B cell (primary cell): Measurements from ENCODE around the gene SEC63. TPM values are rescaled to one million over a fixed set of nuclear protein-coding genes. Genes with fewer than 3 reads are reported as not detected.
"Not testable (repeated sequence)": the region's sequence is repeated elsewhere in the genome, so short reads cannot be mapped to it uniquely, and the experiment has no call there.

Source experiments
- ATAC-seq: fragments of 200-7000 bp; cut with Tn5 transposase; one replicate; pipeline ENCODE4 v1.10.0; 2021; ENCODE audit warnings: low read depth, mild to moderate bottlenecking, moderate number of reproducible peaks, moderate library complexity
- CTCF ChIA-PET: fragments of 350-600 bp; sonication (Branson Sonifier 250); formaldehyde crosslinking; loops from one replicate; lab custom pipeline; 2021; ENCODE audit warnings: antibody characterized with exemption, inconsistent platforms; lab: Charles Lee
- POLR2A ChIA-PET: fragments of 350-600 bp; sonication (Branson Sonifier 250); formaldehyde crosslinking; loops from one replicate; lab custom pipeline; 2021; ENCODE audit warnings: antibody characterized with exemption; lab: Charles Lee
- DNase-seq: peaks from one replicate; pipeline ENCODE4 v3.0.0; 2013
- H2AFZ ChIP-seq: 2 replicates; pipeline ENCODE4 v1.6.1; 2012; ENCODE audit warnings: mild to moderate bottlenecking, low read depth, low read length; ENCODE audit not compliant: insufficient read depth, poor library complexity, severe bottlenecking
- H3K27ac ChIP-seq, 2 donors: 1 replicate in 1 of 2; 2 replicates in 1 of 2; pipeline ENCODE4 v1.5.1; 2012 to 2013; ENCODE audit warnings: low read length in 2 of 2, mild to moderate bottlenecking in 2 of 2, moderate library complexity in 1 of 2
- H3K27me3 ChIP-seq, 4 experiments: fragments of 200-600 bp in 1 of 4; sonication (generic) in 1 of 4; replicated peaks in 1 of 4; 1 replicate in 2 of 4; 2 replicates in 2 of 4; pipeline versions ENCODE4 v1.6.1 to v1.7.0; 2013 to 2016; ENCODE audit warnings: low read length in 3 of 4, mild to moderate bottlenecking in 2 of 4, mixed read lengths in 1 of 4, moderate library complexity in 1 of 4; ENCODE audit not compliant: insufficient read depth in 4 of 4, control insufficient read depth in 3 of 4; ENCODE audit errors: control extremely low read depth in 1 of 4
- H3K36me3 ChIP-seq, 2 experiments: replicated peaks in 1 of 2; 1 replicate in 1 of 2; 2 replicates in 1 of 2; pipeline versions ENCODE4 v1.6.1 to v1.7.1; 2013; ENCODE audit warnings: low read length in 1 of 2; ENCODE audit not compliant: insufficient read depth in 2 of 2, control insufficient read depth in 1 of 2; ENCODE audit errors: control extremely low read depth in 1 of 2, extremely low read depth in 1 of 2
- H3K4me1 ChIP-seq, 2 donors: fragments of 200-600 bp in 1 of 2; sonication (generic) in 1 of 2; 1 replicate in 1 of 2; 2 replicates in 1 of 2; pipeline versions ENCODE4 v1.5.1 to v1.6.1; 2013 to 2017; ENCODE audit warnings: low read length in 2 of 2; ENCODE audit not compliant: control insufficient read depth in 2 of 2, insufficient read depth in 2 of 2
- H3K4me2 ChIP-seq: replicated peaks from 2 replicates; pipeline ENCODE3; 2012; ENCODE audit warnings: mild to moderate bottlenecking, low read depth, low read length; ENCODE audit not compliant: poor library complexity, severe bottlenecking
- H3K4me3 ChIP-seq, 5 experiments: fragments of 200-600 bp in 1 of 5; sonication (generic) in 1 of 5; 1 replicate in 3 of 5; 2 replicates in 2 of 5; pipeline versions ENCODE4 v1.5.1 to v1.7.0; 2011 to 2016; ENCODE audit warnings: low read length in 4 of 5, mild to moderate bottlenecking in 4 of 5, low read depth in 2 of 5, control low read depth in 1 of 5, moderate library complexity in 1 of 5; ENCODE audit not compliant: insufficient read depth in 1 of 5; ENCODE audit errors: control extremely low read depth in 1 of 5, extremely low read depth in 1 of 5
- H3K79me2 ChIP-seq: fragments of 200-600 bp; sonication (generic); one replicate; pipeline ENCODE4 v1.6.0; 2016; ENCODE audit warnings: low read length; ENCODE audit not compliant: control insufficient read depth, insufficient read depth
- H3K9ac ChIP-seq: fragments of 200-600 bp; sonication (generic); 2 replicates; pipeline ENCODE4 v1.6.1; 2017; ENCODE audit warnings: mild to moderate bottlenecking, low read length, moderate library complexity
- H3K9me3 ChIP-seq, 3 donors: one replicate each; pipeline versions ENCODE4 v1.6.1 to v1.7.1; 2013; ENCODE audit warnings: low read length in 2 of 3; ENCODE audit not compliant: control insufficient read depth in 2 of 3, insufficient read depth in 1 of 3; ENCODE audit errors: control extremely low read depth in 1 of 3
- H4K20me1 ChIP-seq: 2 replicates; pipeline ENCODE4 v1.6.0; 2012; ENCODE audit warnings: mild to moderate bottlenecking, low read length; ENCODE audit not compliant: insufficient read depth, control insufficient read depth, poor library complexity, severe bottlenecking
- H3K27ac Mint-ChIP-seq: one replicate; pipeline ENCODE4 v1.8.0; 2021; ENCODE audit warnings: mixed read lengths
- H3K27me3 Mint-ChIP-seq: one replicate; pipeline ENCODE4 v1.8.0; 2021; ENCODE audit warnings: mixed read lengths
- H3K4me1 Mint-ChIP-seq: one replicate; pipeline ENCODE4 v1.8.0; 2021; ENCODE audit warnings: mixed read lengths
- H3K4me3 Mint-ChIP-seq: one replicate; pipeline ENCODE4 v1.8.0; 2021; ENCODE audit warnings: mixed read lengths
- H3K9me3 Mint-ChIP-seq: one replicate; pipeline ENCODE4 v1.8.0; 2022; ENCODE audit warnings: mixed read lengths; ENCODE audit not compliant: insufficient read depth
- EZH2 ChIP-seq: IDR thresholded peaks from 2 replicates; pipeline ENCODE4 v1.6.1; 2012; ENCODE audit warnings: borderline replicate concordance, low read depth, mild to moderate bottlenecking, moderate library complexity, low read length; ENCODE audit not compliant: insufficient read depth, poor library complexity, severe bottlenecking
- WGBS: methylation state at CpG from one replicate; pipeline ENCODE4 v1.1.5; 2013; ENCODE audit warnings: missing lambda C conversion rate; ENCODE audit not compliant: insufficient coverage; 5-methylcytosine and 5-hydroxymethylcytosine counted together
- intact Hi-C: fragments of 100-400 bp; cut with micrococcal nuclease; formaldehyde crosslinking; loops from one replicate; pipeline ENCODE4 v1.10.0; 2022
- polyA plus RNA-seq: library from polyadenylated mRNA; depleted of rRNA; stranded (reverse); fragments of >200 nt; gene quantifications from 2 replicates; pipeline ENCODE4 v1.2.3, GENCODE V29; 2012
- total RNA-seq, 2 donors: library from RNA; stranded (reverse); fragments of 120-200 nt in 1 of 2; gene quantifications; 1 replicate in 1 of 2; 2 replicates in 1 of 2; pipeline versions ENCODE4 v1.2.3 to v1.2.4, GENCODE V29; 2013 to 2022
- TF ChIP-seq, protein P1 (sequence below): fragments of 200-600 bp; IDR thresholded peaks from one replicate; pipeline ENCODE4 v1.8.0; 2022; ENCODE audit warnings: antibody characterized with exemption, mild to moderate bottlenecking

The SEC63 gene
- total and polyA plus RNA-seq, 2 donors (not counting 1 experiment from before 2014, with no cell fraction given): 12.5 to 79.5 TPM

DNA sequence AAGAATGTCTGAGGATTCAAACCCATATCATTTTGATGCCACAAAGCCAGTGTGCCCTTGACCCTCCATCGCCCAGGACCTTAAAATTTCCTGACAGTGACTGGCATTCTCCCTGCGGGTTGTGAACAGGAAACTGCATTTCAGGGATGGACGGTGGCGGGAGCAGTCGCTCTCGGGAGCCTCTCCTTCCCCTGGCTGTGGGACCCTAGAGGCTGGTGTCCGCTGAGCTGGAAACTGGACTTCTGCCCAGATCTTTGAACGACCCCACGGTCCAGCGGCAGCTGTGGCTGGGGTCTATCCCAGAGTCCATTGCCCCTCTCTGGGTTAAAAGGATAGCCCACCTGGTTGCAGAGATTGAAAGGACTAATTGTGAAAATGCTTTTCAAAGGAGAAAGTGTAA, 1.4 kb upstream of the SEC63 start:
- intact Hi-C loops: loop anchor here (2.0 to 10.0 kb wide), 5 partner anchors 62 to 1632 kb away; partner anchors contain the start of genes ATG5, CD164, CEP57L1 and SESN1
- TF ChIP-seq, protein P1, sequence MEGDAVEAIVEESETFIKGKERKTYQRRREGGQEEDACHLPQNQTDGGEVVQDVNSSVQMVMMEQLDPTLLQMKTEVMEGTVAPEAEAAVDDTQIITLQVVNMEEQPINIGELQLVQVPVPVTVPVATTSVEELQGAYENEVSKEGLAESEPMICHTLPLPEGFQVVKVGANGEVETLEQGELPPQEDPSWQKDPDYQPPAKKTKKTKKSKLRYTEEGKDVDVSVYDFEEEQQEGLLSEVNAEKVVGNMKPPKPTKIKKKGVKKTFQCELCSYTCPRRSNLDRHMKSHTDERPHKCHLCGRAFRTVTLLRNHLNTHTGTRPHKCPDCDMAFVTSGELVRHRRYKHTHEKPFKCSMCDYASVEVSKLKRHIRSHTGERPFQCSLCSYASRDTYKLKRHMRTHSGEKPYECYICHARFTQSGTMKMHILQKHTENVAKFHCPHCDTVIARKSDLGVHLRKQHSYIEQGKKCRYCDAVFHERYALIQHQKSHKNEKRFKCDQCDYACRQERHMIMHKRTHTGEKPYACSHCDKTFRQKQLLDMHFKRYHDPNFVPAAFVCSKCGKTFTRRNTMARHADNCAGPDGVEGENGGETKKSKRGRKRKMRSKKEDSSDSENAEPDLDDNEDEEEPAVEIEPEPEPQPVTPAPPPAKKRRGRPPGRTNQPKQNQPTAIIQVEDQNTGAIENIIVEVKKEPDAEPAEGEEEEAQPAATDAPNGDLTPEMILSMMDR: no peak
- no peak for TF ChIP-seq EZH2
- Mint-ChIP-seq H3K27me3 (no peaks in the 10 kb centered on the region), H3K27ac (no peak overlapping the region), H3K4me1 (peaks cover 26% of the 10 kb centered on the region), H3K9me3 (peaks cover 2% of the 10 kb centered on the region), H3K4me3 (peak overlapping the region; percentile 94)
- Histone ChIP-seq H4K20me1 (peaks cover 22% of the 10 kb centered on the region), H3K27ac (no peak overlapping the region), H3K36me3 (peaks cover 0 to 4% of the 10 kb centered on the region in 2 experiments), H3K4me2 (no peak overlapping the region), H2AFZ (peak overlapping the region; percentile 17), H3K27me3 (no peaks in the 10 kb centered on the region), H3K9me3 (no peaks in the 10 kb centered on the region), H3K4me3 (no peak overlapping the region), H3K9ac (no peak overlapping the region), H3K79me2 (peaks cover 35% of the 10 kb centered on the region), H3K4me1 (peaks cover 12 to 21% of the 10 kb centered on the region in 2 donors)
- DNase-seq (peak; percentile 7), ATAC-seq (no peak)
- WGBS: 90% methylated on average over 6 of the region's 10 CpGs
- POLR2A ChIA-PET: interaction anchor here (0.6 kb wide), 1 partner anchor 444 kb away, joined by 5 read pairs; no protein-coding TSS in a partner anchor
- CTCF ChIA-PET: interaction anchor here (0.5 kb wide), 1 partner anchor 18 kb away, joined by 8 read pairs; no protein-coding TSS in a partner anchor

DNA sequence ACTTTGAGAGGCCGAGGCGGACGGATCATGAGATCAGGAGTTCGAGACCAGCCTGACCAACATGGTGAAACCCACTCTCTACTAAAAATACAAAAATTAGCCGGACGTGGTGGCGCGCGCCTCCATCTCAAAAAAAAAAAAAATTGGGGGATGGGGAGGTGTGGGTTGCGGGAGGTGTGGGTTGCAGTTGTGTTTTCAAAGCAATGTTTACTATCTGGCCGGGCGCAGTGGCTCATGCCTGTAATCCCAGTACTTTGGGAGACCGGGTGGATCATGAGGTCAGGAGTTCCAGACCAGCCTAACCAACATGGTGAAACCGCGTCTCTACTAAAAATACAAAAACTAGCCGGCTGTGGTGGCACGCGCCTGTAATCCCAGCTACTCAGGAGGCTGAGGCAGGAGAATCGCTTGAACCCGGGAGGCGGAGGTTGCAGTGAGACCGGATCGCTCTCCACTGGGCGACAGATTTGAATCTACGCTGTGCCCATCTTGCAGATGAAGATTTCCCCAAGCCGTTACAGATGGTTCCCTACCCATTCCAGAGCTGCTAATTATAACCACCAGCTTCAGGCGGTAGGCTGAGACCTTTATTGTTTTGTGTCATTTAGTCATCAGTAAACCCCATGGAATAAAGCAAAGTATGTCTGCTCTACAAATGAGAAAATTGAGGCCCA, 818 bp upstream of the SEC63 start:
- not testable (repeated sequence) for H3K9me3 ChIP-seq, H3K27me3 ChIP-seq, H3K27ac ChIP-seq, H3K27me3 Mint-ChIP-seq, H3K9me3 Mint-ChIP-seq, H3K27ac Mint-ChIP-seq, H3K36me3 ChIP-seq, ATAC-seq
- POLR2A ChIA-PET: interaction anchor here (0.6 kb wide), 1 partner anchor 176 kb away, joined by 3 read pairs; no protein-coding TSS in a partner anchor
- Mint-ChIP-seq H3K4me3 (peak overlapping the region; percentile 94), H3K4me1 (peaks cover 27% of the 10 kb centered on the region)
- WGBS: 96% methylated on average over 16 of the region's 27 CpGs
- peaks cover 22% of the 10 kb centered on the region for H4K20me1 ChIP-seq
- peak overlapping the region; percentile 75 for H3K9ac ChIP-seq
- peak; percentile 10 for DNase-seq
- intact Hi-C loops: loop anchor here (1.0 to 10.0 kb wide), 8 partner anchors 62 to 1632 kb away; partner anchors contain the start of genes ATG5, CD164, CEP57L1 and OSTM1
- peak overlapping the region; percentile 98 for H3K4me2 ChIP-seq
- peak overlapping the region; percentile 58 to 96 (median 75) for H3K4me3 ChIP-seq
- H3K79me2 ChIP-seq: peaks cover 38% of the 10 kb centered on the region
- CTCF ChIA-PET: interaction anchor here (0.5 to 1.4 kb wide), 3 partner anchors 8 to 111 kb away, joined by 3 to 8 read pairs (median 4); no protein-coding TSS in a partner anchor
- H2AFZ ChIP-seq: peak overlapping the region; percentile 82
- peaks cover 12 to 21% of the 10 kb centered on the region in 2 donors for H3K4me1 ChIP-seq
